C4-2B (cell line): ENCODE measurements around the gene ALDH18A1.

Source experiments
- ZFX ChIP-seq: fragments of 450-650 bp; IDR thresholded peaks from 2 replicates; pipeline ENCODE4 v1.6.1; 2017
- TF ChIP-seq, protein P1 (sequence below): fragments of 450-650 bp; conservative IDR thresholded peaks from 2 replicates; pipeline ENCODE4 v1.5.1; 2017; ENCODE audit warnings: mild to moderate bottlenecking

DNA sequence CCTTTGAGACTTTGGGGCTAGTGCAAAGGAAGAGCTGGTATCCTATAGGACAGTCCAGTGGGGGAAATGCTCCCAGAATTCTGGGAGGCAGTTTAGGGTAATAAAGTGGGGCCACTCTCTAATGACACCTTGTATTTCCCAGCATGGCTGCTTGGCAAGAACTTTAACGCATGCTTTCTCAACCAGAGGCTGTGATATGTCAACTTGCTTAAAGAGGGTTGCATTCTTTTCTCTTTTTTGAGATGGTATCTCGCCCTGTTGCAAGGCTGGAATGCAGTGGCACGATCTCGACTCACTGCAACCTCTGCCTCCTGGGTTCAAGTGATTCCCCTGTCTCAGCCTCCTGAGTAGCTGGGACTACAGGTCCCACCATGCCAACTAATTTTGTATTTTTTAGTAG, 38.4 kb downstream of the ALDH18A1 start:
- TF ChIP-seq, protein P1, sequence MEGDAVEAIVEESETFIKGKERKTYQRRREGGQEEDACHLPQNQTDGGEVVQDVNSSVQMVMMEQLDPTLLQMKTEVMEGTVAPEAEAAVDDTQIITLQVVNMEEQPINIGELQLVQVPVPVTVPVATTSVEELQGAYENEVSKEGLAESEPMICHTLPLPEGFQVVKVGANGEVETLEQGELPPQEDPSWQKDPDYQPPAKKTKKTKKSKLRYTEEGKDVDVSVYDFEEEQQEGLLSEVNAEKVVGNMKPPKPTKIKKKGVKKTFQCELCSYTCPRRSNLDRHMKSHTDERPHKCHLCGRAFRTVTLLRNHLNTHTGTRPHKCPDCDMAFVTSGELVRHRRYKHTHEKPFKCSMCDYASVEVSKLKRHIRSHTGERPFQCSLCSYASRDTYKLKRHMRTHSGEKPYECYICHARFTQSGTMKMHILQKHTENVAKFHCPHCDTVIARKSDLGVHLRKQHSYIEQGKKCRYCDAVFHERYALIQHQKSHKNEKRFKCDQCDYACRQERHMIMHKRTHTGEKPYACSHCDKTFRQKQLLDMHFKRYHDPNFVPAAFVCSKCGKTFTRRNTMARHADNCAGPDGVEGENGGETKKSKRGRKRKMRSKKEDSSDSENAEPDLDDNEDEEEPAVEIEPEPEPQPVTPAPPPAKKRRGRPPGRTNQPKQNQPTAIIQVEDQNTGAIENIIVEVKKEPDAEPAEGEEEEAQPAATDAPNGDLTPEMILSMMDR: no peak
- TF ChIP-seq ZFX: no peak
